ENCODE data around the gene ASAP3.

DNA sequence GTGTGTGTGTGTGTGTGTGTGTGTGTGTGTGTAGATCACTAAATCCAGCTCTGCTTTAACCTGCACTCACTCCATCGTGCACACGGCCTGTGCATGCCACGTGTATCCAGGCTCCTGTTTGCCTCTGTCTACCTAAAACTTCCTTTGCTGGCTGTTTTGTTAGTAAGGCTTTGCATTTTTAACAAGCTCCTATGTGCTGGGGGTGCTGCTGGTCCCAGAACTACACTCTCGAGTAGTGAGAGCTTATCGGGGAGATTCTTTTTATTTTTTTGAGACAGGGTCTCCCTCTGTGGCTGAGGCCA lies 58.8 kb downstream of the ASAP3 start:
- TF ChIP-seq EP300 (IDR thresholded peaks at IDR 0.05) = no peak
- TF ChIP-seq, protein P1, sequence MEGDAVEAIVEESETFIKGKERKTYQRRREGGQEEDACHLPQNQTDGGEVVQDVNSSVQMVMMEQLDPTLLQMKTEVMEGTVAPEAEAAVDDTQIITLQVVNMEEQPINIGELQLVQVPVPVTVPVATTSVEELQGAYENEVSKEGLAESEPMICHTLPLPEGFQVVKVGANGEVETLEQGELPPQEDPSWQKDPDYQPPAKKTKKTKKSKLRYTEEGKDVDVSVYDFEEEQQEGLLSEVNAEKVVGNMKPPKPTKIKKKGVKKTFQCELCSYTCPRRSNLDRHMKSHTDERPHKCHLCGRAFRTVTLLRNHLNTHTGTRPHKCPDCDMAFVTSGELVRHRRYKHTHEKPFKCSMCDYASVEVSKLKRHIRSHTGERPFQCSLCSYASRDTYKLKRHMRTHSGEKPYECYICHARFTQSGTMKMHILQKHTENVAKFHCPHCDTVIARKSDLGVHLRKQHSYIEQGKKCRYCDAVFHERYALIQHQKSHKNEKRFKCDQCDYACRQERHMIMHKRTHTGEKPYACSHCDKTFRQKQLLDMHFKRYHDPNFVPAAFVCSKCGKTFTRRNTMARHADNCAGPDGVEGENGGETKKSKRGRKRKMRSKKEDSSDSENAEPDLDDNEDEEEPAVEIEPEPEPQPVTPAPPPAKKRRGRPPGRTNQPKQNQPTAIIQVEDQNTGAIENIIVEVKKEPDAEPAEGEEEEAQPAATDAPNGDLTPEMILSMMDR (IDR thresholded peaks at IDR 0.05) = no peak

All from gastroesophageal sphincter (tissue), 3 donors.